Raji (cell line): Measurements from ENCODE around the gene KRT17.

Experiments used
- POLR2A ChIP-seq: IDR thresholded peaks from 2 replicates; pipeline ENCODE4 v1.6.1; 2011; ENCODE audit warnings: low read depth, low read length, control low read depth; ENCODE audit not compliant: insufficient read depth

The KRT17 gene

DNA sequence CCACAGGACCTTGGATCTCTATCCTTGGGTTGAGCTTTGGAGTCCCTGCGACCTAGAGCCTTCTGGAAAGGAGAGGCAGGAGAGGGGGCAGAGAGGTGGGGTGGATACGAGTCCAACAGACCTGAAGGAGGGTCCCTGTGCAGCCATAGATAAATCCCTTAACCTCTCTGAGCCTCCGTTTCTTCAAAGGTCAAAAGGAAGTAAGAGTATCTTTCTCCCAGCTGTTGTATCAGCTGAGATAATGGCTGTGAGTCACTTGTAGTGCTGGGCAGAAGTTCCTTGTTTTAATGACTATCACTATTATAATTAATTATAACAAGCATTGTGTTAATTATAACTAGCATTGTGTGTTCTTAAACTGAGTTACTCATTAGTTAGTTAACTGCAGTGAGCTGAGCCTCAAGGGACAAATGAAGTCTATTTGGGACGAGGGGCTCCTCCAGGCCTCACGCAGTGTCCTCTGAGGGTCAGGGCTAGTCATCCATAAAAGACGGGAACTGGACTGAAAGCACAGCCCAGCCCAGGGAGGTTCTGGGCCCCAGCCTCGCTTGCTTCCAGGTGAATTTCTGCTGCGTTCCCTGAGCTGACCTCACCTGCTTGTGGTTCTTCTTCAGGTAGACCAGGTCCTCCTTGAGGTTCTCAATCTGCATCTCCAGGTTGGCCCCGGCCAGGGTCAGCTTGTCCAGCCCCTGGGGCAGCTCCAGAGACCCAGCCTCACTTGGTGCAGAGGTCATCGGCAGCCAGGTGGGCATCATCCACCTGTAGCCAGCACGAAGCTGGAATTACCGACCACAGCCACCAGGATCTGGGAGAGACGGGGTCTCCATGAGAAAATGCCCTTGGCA is 5.7 kb upstream of the KRT17 start:
- TF ChIP-seq POLR2A = no peak

- no peak for TF ChIP-seq POLR2A
Measured at GRCh38 chr17:41629316-41629715, 4.9 kb upstream of the KRT17 start.

DNA sequence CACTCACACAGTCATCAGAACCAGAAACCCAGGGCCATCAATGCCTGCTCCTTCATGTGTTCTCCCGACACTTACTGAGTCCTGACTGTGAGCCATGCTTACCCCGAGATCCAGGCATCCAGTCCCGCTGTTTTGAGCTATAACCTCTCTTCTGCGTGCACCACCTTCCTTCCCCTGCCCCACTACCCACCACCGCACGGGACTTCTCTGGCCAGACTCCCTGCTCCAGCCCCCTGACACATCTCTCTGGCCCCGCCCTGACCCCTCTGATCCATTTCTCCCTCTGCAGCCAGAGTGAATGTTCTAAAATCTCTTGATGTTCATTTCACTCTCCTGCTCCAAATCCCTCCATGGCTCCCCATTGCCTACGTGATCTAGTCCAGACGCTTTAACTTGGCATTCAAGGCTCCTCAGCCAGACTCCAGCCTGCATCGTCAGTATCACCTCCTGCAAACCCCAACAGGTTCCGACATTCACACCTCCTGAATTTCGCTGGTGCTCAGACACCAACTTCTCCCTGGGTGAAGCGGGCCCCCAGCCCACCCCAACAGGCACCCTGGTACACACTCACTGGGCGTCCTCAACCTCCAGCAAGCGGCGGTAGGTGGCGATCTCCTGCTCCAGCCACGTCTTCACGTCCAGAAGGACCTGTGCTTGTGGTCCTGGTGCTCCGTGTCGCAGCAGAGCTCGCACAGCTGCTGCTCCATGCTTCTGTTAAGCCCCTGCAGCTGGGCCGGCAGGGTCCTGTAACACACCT is 3.1 kb upstream of the KRT17 start:
- TF ChIP-seq POLR2A = no peak

- no peak for TF ChIP-seq POLR2A
Measured at GRCh38 chr17:41625602-41626001, 1.2 kb upstream of the KRT17 start.

GRCh38 chr17:41621916-41622315 is 2.5 kb downstream of the KRT17 start:
- no peak for TF ChIP-seq POLR2A

- no peak for TF ChIP-seq POLR2A
Measured at GRCh38 chr17:41620583-41621434, 3.6 kb downstream of the KRT17 start.

GRCh38 chr17:41619036-41619926 is 5.1 kb downstream of the KRT17 start:
- no peak for TF ChIP-seq POLR2A

GRCh38 chr17:41618341-41619035 is 5.9 kb downstream of the KRT17 start:
- TF ChIP-seq POLR2A = no peak

- no peak for TF ChIP-seq POLR2A
Measured at GRCh38 chr17:41617698-41618097, 6.7 kb downstream of the KRT17 start.

DNA sequence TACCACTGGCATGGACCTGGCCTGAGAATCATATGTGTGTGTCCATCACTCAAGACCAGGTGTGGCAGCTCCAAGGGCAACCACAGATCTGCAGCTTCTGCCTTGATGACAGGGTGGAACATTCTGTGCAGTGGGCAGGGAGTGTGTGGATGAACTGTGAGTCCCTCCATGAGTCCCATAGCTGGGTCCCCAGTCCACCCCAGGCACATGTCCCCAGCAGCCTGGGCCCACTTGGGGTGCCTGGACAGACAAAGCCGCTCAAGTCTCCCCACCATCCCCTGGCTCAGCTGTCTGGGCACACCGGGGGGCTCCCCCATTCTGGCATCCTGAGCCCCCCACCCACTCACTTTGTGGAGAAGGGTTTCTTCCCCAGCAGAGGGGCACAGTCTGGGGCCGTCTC is 7.2 kb downstream of the KRT17 start:
- TF ChIP-seq POLR2A = no peak

- TF ChIP-seq POLR2A = no peak
Measured at GRCh38 chr17:41615454-41615853, 8.9 kb downstream of the KRT17 start.

DNA sequence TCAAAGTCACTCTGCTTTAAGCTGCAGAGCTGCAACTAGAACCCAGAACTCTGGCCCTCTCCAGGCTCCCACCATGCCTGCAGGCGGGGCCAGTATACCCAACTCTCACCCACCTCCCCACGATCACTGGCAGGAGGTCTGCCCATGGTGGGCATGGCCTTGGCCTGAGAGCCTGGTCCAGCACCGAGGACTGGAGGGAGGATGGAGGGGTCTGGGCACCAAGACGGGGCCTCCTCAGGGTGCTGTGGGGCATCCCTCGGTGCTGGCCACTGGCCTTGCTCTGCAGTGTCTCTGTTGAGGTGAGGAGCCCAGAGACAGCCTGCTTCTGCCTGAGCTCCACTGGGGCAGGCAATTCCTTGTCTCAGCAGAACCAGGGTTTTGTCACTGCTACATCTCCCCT is 10.3 kb downstream of the KRT17 start:
- TF ChIP-seq POLR2A = no peak

DNA sequence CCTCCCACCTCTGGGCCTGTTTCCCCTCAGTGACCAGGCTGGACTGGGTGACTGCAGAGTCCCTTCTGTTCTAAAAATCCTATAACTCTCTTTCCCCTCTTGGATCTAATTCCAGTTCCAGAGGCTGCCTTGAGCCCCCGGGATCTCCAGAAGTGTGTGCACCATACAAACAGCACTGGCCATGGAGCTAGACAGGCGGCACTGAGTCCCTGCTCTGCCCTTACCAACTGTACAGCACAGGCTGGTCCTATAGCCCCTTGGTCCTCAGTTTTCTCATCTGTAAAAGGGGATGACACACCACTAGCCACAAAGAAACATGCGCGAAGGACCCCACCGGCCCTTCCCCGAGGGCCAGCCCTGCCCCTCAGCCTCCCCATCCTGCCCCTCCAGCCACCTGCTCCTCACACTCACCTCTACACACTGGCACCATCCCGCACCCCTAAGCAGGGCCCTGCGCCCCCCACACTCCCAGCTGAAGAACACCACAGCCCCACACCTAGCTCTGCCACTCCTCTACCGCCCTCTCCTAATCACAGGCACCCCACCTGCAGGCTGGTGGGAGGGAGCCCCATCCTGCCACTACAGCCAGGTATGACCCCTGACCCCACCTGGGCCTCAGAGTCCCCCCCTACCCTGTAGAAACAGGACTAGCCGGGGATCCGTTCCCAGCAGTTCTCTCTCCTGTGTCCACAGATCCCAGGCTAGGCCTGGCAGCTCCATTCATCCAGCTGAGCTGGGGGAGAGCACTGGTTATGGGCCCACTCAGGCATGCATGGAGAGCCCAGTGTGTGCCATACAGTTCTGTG is 10.9 kb downstream of the KRT17 start:
- no peak for TF ChIP-seq POLR2A
